ENCODE data around the gene RNASE12. TPM values are rescaled to one million over a fixed set of nuclear protein-coding genes. Genes with fewer than 3 reads are reported as not detected.

The RNASE12 gene
- polyA plus RNA-seq, 1 donor from 2014 or later: not detected

DNA sequence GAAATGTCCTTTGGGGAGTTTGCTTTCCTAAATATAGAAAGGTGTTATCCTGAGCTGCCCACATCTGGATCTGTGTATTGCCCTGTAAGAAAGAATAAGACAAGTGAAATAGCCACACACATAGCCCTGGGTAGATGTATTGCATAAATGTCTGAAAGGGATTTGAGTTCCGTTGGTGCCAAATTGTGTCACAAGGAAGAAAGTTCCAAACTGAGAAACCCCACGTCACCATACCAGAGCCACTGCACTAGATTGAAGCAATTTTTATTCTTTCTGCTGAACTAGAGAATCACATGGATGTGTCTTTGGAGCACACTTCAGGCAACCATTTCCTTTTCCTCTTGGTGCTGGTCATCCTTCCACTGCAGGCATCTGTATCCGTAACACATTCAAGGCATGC lies 35.3 kb downstream of the RNASE12 start:
- Histone ChIP-seq H3K9me2 (ENCODE audit: insufficient read depth, low read length) (no peaks in the 10 kb centered on the region), H3K4me3 (ENCODE audit: low read length) (no peak overlapping the region), H2AFZ (ENCODE audit: low read depth, low read length) (no peak overlapping the region), H3K9me3 (ENCODE audit: low read length) (no peaks in the 10 kb centered on the region), H3K4me2 (ENCODE audit: low read length) (no peak overlapping the region), H3K36me3 (ENCODE audit: insufficient read depth, low read length) (no peaks in the 10 kb centered on the region), H3F3A (ENCODE audit: insufficient read depth, low read length, poor library complexity, severe bottlenecking) (no peaks in the 10 kb centered on the region), H3K79me2 (replicated peaks; ENCODE audit: insufficient read depth, low read length) (no peaks in the 10 kb centered on the region), H3K27me3 (ENCODE audit: insufficient read depth, low read depth, low read length) (no peaks in the 10 kb centered on the region), H3K27ac (ENCODE audit: low read length) (no peak overlapping the region), H3K9ac (ENCODE audit: low read length) (no peak overlapping the region), H4K20me1 (ENCODE audit: insufficient read depth) (no peaks in the 10 kb centered on the region)
- TF ChIP-seq RAD21 (conservative IDR thresholded peaks at IDR 0.05): no peak
- no peak for TF ChIP-seq EZH2 (IDR thresholded peaks at IDR 0.05; ENCODE audit: borderline replicate concordance, insufficient read depth, low read length, poor library complexity, severe bottlenecking)
- no peak for TF ChIP-seq POLR2AphosphoS5 (IDR thresholded peaks at IDR 0.05)
- TF ChIP-seq, protein P1, sequence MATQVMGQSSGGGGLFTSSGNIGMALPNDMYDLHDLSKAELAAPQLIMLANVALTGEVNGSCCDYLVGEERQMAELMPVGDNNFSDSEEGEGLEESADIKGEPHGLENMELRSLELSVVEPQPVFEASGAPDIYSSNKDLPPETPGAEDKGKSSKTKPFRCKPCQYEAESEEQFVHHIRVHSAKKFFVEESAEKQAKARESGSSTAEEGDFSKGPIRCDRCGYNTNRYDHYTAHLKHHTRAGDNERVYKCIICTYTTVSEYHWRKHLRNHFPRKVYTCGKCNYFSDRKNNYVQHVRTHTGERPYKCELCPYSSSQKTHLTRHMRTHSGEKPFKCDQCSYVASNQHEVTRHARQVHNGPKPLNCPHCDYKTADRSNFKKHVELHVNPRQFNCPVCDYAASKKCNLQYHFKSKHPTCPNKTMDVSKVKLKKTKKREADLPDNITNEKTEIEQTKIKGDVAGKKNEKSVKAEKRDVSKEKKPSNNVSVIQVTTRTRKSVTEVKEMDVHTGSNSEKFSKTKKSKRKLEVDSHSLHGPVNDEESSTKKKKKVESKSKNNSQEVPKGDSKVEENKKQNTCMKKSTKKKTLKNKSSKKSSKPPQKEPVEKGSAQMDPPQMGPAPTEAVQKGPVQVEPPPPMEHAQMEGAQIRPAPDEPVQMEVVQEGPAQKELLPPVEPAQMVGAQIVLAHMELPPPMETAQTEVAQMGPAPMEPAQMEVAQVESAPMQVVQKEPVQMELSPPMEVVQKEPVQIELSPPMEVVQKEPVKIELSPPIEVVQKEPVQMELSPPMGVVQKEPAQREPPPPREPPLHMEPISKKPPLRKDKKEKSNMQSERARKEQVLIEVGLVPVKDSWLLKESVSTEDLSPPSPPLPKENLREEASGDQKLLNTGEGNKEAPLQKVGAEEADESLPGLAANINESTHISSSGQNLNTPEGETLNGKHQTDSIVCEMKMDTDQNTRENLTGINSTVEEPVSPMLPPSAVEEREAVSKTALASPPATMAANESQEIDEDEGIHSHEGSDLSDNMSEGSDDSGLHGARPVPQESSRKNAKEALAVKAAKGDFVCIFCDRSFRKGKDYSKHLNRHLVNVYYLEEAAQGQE (IDR thresholded peaks at IDR 0.05; ENCODE audit: borderline replicate concordance): no peak
- no peak for TF ChIP-seq EP300 (conservative IDR thresholded peaks at IDR 0.05; ENCODE audit: poor library complexity, severe bottlenecking)

DNA sequence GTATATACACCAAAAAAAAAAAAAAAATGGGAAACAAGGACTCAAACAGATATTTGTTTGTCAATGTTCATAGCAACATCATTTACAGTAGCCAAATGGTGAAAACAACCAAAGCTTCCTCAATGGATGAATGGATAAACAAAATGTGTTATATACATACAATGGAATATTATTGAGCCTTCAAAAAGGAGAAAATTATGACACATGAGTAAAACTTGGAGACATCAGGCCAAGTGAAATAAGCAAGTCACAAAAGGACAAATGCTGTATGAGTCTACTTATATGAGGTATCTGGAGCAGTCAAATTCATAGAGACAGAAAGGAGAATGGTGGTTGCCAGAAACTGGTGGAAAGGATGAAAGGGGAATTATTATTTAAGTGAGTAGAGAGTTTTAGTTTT lies 38.2 kb downstream of the RNASE12 start:
- TF ChIP-seq, protein P2, sequence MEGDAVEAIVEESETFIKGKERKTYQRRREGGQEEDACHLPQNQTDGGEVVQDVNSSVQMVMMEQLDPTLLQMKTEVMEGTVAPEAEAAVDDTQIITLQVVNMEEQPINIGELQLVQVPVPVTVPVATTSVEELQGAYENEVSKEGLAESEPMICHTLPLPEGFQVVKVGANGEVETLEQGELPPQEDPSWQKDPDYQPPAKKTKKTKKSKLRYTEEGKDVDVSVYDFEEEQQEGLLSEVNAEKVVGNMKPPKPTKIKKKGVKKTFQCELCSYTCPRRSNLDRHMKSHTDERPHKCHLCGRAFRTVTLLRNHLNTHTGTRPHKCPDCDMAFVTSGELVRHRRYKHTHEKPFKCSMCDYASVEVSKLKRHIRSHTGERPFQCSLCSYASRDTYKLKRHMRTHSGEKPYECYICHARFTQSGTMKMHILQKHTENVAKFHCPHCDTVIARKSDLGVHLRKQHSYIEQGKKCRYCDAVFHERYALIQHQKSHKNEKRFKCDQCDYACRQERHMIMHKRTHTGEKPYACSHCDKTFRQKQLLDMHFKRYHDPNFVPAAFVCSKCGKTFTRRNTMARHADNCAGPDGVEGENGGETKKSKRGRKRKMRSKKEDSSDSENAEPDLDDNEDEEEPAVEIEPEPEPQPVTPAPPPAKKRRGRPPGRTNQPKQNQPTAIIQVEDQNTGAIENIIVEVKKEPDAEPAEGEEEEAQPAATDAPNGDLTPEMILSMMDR (IDR thresholded peaks at IDR 0.05; ENCODE audit: poor library complexity, severe bottlenecking): no peak
- no peak for TF ChIP-seq TAF1 (IDR thresholded peaks at IDR 0.05; ENCODE audit: low read depth)
- TF ChIP-seq RAD21 (conservative IDR thresholded peaks at IDR 0.05): no peak
- TF ChIP-seq, protein P1 (IDR thresholded peaks at IDR 0.05; ENCODE audit: borderline replicate concordance): no peak
- TF ChIP-seq EZH2 (IDR thresholded peaks at IDR 0.05; ENCODE audit: borderline replicate concordance, insufficient read depth, low read length, poor library complexity, severe bottlenecking): no peak
- TF ChIP-seq POLR2AphosphoS5 (IDR thresholded peaks at IDR 0.05): no peak
- TF ChIP-seq EP300 (conservative IDR thresholded peaks at IDR 0.05; ENCODE audit: poor library complexity, severe bottlenecking): no peak
- TF ChIP-seq SMC3 (conservative IDR thresholded peaks at IDR 0.05; ENCODE audit: poor library complexity): no peak
- TF ChIP-seq MXI1 (conservative IDR thresholded peaks at IDR 0.05; ENCODE audit: poor library complexity, severe bottlenecking): no peak
- H3K27ac ChIP-seq (ENCODE audit: low read length): no peak overlapping the region

More for the DNA sequence above, 38.2 kb downstream of the RNASE12 start:
- Histone ChIP-seq H3K79me2 (replicated peaks; ENCODE audit: insufficient read depth, low read length) (no peaks in the 10 kb centered on the region), H2AFZ (ENCODE audit: low read depth, low read length) (no peak overlapping the region), H3K4me2 (ENCODE audit: low read length) (no peak overlapping the region), H3K27me3 (ENCODE audit: insufficient read depth, low read depth, low read length) (no peaks in the 10 kb centered on the region), H3K36me3 (ENCODE audit: insufficient read depth, low read length) (no peaks in the 10 kb centered on the region), H4K20me1 (ENCODE audit: insufficient read depth) (no peaks in the 10 kb centered on the region), H3F3A (ENCODE audit: insufficient read depth, low read length, poor library complexity, severe bottlenecking) (no peaks in the 10 kb centered on the region), H3K9me2 (ENCODE audit: insufficient read depth, low read length) (no peaks in the 10 kb centered on the region), H3K4me3 (ENCODE audit: low read length) (no peak overlapping the region), H3K9ac (ENCODE audit: low read length) (no peak overlapping the region), H3K9me3 (ENCODE audit: low read length) (no peaks in the 10 kb centered on the region)
